ENCODE data around the gene ATXN10. TPM values are rescaled to one million over a fixed set of nuclear protein-coding genes. Genes with fewer than 3 reads are reported as not detected.
"Not testable (repeated sequence)": the region's sequence is repeated elsewhere in the genome, so short reads cannot be mapped to it uniquely, and the experiment has no call there.

The ATXN10 gene
- total RNA-seq, 1 donor from 2014 or later = 102 TPM

DNA sequence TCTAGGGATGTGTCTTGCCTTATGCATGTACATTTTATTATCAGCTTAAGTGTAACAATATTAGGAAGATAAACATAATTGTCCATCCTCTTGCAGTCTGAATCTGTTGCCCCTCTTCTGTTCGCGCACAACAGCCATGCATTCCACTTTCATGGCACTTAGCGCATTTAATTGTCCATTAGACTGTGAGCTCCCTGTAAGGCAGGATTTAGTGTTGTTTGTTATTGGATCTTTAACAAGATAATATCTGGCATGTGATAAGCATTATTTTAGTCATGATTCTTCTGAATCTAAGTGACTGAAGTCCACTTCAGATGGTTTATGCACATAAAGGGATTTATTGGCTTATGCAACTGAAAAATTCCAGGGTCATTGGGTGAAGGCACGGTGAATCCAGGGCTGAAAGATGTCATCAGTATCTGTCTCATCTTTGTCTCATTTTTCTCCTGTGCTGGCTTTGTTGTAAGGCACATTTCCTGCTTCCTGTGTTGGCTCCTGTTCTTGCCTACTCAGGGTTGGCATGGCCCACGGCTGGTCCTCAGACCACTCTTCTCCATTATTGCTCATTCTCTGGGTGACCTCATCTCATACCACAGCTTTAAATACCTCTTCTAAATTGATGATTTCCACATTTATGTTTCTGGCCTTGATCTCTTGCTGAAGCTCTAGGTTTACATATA is 37.6 kb downstream of the ATXN10 start:
- DNase-seq = no peak

DNA sequence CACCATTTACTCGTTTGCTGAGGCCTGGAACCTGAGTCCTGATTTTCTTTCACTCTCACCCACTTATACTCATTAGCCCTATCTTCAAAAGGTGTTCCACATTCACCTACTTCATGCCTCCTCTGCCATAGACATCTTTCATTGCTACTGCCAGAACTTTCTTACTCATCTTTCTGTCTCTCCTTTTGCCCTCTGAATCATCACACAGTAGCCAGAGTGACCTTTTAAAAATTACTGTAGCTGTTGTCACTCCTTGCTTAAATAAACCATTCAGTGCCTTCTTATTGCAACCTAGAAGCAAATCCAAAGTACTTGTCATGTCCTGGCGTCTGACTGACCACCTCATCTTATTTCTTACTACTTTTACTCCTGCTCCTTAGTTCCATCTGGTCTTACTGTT is 38.2 kb downstream of the ATXN10 start:
- DNase-seq = no peak

GRCh38 chr22:45710469-45710868 is 38.8 kb downstream of the ATXN10 start:
- DNase-seq = no peak

DNA sequence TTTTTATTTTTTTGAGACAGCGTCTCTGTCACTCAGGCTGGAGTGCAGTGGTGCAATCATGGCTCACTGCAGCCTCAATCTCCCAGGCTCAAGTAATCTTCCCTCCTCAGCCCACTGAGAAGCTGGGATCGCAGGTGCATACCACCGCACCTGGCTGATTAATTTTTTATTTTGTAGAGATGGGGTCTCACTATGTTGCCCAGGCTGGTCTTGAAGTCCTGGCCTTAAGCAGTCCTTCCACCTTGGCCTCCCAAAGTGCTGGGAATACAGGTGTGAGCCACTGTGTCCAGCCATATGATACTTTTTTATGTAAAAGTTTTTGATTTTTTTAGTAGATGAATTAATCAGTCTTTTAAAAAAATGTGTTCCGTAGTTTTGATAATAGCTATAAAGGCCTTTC is 42.8 kb downstream of the ATXN10 start:
- not testable (repeated sequence) for DNase-seq

- no peak for DNase-seq
Observed at GRCh38 chr22:45717789-45718188, 46.2 kb downstream of the ATXN10 start.

DNA sequence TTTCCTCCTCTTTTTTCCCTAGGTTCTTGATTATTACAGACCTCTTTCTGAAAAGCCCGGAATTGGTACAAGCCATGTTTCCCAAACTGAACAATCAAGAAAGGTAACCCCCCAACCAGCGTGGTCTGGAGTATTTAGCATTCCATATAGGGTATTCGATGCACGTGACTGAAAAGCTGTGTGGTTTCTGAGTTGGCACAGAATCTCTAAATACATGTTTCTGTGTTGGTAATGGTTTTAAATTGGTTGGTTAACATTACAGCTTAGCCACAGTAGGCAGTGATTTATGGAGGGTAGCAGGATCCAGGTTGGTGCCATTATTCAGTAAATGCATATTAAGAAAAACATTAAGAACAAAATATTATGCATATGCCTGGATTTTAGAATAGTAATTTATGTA is 46.8 kb downstream of the ATXN10 start:
- no peak for DNase-seq

DNA sequence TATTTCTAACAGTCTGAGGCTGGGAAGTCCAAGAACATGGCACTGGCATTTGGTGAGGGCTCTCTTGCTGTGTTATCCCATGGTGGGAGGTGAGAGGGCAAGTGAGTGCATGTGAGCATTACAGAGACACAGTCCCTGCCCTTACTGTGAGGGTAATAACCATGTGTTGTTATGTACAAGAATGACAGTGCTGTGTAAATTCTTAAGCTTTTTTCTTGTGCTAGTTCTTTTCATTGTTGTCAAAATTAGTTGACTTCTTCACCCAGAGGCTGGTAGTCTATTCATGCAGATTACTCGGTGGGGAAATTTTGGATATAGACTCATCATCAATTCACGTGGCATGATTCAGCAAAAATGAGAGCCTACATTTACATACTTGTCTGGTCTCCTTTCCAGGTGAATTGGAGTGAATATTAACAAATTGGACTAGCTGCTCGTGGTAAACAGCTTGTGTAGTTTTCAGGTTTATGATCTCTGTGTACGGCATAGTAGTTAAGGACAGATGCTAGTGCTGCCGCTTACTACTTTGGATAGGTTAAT is 49.3 kb downstream of the ATXN10 start:
- DNase-seq = no peak

GRCh38 chr22:45722006-45722405 is 50.4 kb downstream of the ATXN10 start:
- DNase-seq = no peak

DNA sequence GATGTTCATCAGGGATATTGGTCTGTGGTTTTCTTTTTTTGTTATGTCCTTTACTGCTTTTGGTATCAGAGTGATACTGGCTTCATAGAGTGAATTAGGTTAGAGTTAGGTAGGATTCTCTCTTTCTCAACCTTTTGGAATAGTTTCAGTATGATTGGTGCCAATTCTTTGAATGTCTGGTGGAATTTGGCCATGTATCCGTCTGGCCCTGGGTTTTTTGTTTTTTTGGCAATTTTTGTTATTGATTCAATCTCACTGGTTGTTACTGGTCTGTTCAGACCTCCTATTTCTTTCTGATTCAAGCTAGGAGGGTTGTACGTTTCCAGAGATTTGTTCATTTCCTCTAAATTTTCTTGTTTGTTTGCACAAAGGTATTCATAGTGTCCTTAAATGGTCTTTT is 54.4 kb downstream of the ATXN10 start:
- DNase-seq = no peak

DNA sequence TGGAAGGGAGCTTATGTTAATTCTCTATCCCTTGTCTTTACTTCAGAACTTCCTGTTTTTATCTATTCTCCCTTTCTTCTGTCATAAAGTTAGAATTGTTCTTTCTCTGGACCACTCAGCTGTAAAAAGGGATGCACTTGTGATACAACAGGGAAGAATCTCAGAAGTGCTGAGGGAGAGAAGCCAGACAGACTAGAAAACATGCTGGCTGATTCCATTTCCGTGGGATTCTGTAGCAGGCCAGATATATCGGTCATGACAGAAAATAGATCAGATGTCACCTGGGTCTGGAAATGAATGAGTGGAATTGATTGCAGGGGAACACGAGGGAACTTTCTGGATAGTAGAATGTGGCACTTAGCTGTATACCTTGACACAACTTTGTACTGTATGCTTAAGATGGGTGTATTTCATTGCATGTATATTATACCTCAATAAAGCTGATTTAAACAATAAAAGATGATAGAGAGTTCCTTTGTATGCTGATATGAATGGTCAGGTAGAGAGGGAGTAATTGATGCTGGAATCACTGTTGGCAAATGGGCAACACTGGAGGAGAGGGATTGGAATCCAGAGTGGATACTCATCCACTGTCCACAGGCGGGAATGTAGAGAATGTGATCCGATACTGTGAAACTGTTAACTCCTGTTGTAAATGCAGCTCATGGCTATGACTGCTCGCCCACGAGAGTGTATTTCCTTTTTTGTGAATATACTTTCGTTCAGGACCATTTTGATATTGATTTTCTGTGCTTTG is 59.6 kb downstream of the ATXN10 start:
- no peak for DNase-seq

GRCh38 chr22:45731798-45732495 is 60.3 kb downstream of the ATXN10 start:
- no peak for DNase-seq

DNA sequence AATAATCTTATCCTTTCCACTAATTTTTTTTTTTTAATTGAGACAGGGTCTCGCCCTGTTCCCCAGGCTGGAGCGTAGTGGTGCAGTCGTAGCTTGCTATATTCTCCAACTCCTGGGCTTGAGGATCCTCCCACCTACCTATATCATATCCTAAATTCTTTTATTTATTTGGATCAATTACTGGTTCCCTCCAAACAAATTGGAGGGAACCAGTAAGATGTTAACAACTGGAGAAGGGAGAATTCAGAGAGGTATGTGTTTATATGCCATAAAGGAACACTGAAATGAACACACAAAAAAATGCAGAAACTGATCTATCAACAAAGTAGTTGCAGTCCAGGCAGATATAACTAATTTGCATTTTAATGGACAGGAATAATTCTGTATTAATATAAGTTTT is 63.6 kb downstream of the ATXN10 start:
- no peak for DNase-seq

- peak; percentile 44 for DNase-seq
Observed at GRCh38 chr22:45738206-45738605, 66.6 kb downstream of the ATXN10 start.

- DNase-seq = no peak
Observed at GRCh38 chr22:45740236-45740635, 68.6 kb downstream of the ATXN10 start.

DNA sequence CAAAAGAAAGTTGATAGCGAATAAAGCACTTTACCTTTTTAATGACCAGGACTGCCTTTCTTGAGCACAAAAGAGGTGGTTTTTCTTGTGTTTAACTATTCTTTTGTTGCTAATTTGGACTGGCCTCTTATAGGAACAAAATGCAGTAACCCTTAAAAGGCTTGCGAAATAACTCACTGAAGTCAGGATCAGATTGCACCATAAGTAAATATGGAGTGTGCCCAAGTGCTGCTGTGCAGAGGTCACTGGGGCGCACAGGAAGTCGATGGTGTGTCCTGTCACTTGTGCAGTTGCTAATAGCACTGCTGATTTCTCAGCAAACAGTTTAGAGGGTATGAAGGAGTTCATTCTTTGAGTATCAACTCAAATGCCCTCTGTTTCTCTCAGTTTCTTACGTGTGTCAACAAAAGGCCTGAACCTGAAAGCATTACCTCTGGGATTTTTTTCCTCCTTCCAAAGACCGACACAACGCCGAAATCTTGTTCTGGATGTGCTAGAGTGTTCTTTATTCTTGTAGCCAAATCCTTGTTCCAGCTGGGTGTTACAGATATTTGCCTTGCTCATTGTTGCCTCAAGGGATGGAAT is 71.3 kb downstream of the ATXN10 start:
- no peak for DNase-seq

- no peak for DNase-seq
Observed at GRCh38 chr22:45743687-45744086, 72.1 kb downstream of the ATXN10 start.

- no peak for DNase-seq
Observed at GRCh38 chr22:45744442-45744841, 72.8 kb downstream of the ATXN10 start.

DNA sequence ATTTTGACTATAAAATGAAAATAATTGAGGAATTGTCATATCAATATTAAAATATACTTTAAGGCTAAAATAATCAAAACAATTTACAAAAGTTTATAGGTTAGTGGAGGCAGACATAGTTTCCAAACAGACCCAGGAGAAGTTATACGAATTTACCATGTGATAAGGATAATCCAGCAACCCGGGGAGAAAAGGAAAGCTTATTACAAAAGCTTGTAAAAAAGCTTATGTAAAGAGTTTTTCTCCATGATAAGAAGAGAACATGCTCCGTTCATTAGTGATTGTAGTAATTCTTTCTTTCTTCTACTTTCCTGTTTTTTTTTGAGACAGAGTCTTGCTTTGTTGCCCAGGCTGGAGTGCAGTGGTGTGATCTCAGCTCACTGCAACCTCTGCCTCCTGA is 79.0 kb downstream of the ATXN10 start:
- no peak for DNase-seq

DNA sequence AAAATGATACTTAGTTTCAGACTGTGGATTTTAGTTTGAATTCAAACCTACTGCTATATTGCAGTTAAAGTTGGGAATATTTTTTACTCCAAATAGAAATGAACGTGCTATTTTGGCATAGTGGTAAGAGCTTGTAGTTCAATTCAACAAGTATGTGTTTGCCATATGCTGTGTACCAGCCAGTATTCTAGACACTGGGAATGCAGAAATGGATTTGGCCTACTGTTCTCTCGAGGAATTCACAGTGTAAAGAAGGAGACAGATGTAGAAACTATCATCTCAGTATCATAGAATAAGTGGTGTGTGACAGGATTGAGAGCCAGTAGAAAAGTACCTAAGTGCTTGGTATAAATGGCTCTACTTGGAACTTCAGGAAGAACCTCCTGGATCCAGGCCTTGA is 80.4 kb downstream of the ATXN10 start:
- no peak for DNase-seq

GRCh38 chr22:45754822-45755221 is 83.2 kb downstream of the ATXN10 start:
- DNase-seq = no peak

GRCh38 chr22:45756558-45756957 is 84.9 kb downstream of the ATXN10 start:
- peak; percentile 8 for DNase-seq

- DNase-seq = peak; percentile 4
Observed at GRCh38 chr22:45757068-45757467, 85.4 kb downstream of the ATXN10 start.

DNA sequence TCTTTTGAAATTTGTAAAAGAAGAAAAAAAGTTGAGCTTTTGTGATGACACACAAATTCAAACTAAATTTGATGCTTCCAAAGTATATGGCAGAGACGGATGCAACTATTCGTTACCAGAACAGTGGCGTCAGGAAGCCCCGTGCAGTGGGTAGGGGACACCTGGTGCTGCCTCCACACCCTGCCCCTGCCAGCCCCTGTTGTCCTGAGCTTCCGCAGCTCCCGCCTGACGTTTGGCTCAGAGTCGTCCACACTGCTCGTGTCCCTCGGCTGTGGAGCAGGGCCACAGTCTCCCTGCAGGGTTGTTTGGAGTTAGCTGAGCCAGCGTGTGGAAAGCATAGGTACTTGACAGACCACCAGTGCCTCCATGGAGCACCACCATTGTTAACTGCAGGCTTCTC is 86.3 kb downstream of the ATXN10 start:
- DNase-seq = no peak

Measured in skin of body (tissue), 2 donors.